GM21529 (cell line): ENCODE measurements around the gene DOCK2.

Experiments
- ATAC-seq: cut with Tn5 transposase; IDR thresholded peaks from one replicate; pipeline ENCODE4 v1.9.1; 2021; ENCODE audit not compliant: unreplicated experiment

The DOCK2 gene

GRCh38 chr5:169893010-169893409 lies 255.9 kb downstream of the DOCK2 start:
- ATAC-seq, result no peak

DNA sequence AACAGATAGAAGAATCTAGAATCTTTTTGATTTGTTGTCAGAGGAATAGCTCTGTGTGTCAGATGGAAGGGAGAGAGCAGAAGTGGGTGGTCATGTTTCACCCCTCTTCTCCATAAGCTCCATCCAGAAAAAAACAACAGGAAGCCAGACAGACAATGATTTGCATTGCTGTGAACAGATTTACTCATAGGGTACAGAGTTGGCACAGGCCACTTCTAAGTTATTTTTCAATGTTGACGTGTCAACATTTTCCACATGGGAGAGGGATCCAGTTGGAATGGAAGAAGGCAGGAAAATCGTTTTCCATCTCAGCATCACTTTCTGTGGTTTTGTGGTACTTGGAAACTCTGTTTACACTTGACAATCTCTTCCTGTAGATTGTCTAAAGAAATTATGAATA lies 256.5 kb downstream of the DOCK2 start:
- no peak for ATAC-seq

GRCh38 chr5:169895926-169896325 lies 258.9 kb downstream of the DOCK2 start:
- ATAC-seq, result no peak

GRCh38 chr5:169897481-169897880 lies 260.4 kb downstream of the DOCK2 start:
- ATAC-seq, result no peak

- ATAC-seq, result no peak
Measured at GRCh38 chr5:169901896-169902295, 264.8 kb downstream of the DOCK2 start.

DNA sequence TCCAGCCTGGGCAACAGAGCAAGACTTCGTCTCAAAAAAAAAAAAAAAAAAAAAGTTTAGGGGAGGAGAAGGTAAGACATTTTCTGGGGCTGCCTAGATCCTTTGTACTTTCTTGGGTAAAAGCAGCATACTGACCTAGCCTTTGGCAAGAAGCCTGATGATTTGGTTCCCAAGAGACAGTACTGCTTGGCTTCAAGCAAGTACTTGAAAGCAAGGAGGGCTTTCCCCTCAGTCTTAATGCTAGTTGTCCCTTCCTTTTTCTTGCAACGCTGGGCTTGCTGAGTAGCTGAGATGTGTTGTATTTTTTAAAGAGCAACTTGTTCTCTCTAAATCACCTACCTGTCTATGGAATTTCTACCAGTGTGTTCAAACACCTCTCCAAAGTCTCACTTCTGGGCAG lies 267.0 kb downstream of the DOCK2 start:
- no peak for ATAC-seq

DNA sequence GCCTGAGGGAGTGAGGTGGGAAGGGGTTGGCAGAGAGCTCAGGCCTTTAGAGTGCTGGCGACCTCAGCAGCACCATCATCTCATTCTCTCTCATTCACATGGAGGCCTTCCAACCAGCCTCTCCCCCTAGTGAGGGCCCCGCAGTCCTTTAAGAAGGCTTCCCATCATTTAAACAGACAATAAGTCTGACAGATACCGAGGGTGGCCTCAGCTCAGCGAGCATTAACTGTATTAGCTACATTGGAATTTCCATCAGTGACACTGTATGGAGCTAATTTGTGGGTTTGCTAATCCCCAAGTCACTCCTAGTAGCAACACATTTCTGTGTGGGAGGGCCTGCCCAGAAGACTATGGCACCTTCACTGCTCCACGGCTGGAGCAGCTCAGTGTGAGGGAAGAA lies 267.4 kb downstream of the DOCK2 start:
- no peak for ATAC-seq

DNA sequence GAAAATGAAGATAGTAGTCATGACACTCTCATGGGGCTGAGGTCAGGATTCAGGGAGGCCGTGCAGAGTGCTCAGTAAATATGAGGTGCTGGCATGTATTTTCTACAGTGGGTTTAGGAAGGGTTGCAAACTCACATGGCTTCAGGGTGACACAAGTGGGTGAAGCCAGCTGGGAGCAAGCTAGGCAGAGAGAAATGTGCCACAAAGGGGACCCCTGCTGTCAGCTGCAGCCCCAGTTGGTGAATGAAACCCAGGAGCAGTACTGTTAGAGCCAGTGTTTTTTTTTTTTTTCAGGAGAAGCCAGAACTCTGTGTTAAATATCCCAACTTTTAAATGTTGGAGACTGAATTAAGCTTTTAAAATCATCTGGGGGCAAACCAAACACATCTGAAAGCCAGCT lies 267.9 kb downstream of the DOCK2 start:
- ATAC-seq, result no peak

DNA sequence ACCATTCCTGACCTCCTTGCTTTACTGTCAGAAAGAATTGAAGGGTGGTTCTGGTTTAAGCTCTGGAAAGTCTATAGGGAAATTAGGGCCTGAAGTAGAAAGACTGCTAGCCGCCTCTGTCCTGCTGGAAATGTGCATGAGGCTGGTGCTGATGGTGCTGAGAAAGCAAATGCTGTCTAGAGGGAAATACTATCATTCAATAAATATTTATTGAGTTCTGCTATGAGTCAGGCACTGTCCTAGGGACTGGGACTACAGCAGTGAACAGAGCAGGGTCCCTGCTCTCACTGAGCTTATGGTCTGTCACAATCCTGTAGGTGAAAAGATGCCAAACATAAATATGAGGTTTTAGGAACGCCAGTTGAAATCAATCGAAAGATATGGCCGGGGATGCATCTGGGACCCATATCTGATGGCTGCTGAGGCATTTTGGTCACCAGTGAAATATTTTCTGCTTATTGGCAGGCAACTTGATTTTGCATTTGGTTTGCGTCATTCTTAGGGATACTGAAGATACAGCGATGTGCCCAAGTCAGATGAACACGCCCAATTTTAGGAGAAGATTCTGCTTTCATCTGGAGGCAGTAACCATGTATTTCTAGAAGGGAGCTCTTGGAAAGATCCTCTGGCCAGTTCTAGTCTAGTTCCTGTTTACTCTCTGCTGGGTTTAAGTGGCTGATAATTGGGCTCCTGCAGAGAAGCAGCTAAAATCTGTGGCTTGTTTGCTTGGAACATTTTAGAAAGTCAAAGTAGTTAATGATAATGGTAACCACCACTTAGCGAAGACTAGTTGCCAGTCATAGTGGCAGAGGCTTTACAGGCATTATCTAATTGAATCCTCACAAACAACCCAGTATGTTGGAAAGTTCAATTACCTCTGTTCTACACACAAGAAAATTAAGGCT lies 269.9 kb downstream of the DOCK2 start:
- ATAC-seq, result no peak

GRCh38 chr5:169908864-169909263 lies 271.8 kb downstream of the DOCK2 start:
- ATAC-seq, result no peak

- no peak for ATAC-seq
Measured at GRCh38 chr5:169909945-169910344, 272.9 kb downstream of the DOCK2 start.

GRCh38 chr5:169910393-169910792 lies 273.3 kb downstream of the DOCK2 start:
- no peak for ATAC-seq

DNA sequence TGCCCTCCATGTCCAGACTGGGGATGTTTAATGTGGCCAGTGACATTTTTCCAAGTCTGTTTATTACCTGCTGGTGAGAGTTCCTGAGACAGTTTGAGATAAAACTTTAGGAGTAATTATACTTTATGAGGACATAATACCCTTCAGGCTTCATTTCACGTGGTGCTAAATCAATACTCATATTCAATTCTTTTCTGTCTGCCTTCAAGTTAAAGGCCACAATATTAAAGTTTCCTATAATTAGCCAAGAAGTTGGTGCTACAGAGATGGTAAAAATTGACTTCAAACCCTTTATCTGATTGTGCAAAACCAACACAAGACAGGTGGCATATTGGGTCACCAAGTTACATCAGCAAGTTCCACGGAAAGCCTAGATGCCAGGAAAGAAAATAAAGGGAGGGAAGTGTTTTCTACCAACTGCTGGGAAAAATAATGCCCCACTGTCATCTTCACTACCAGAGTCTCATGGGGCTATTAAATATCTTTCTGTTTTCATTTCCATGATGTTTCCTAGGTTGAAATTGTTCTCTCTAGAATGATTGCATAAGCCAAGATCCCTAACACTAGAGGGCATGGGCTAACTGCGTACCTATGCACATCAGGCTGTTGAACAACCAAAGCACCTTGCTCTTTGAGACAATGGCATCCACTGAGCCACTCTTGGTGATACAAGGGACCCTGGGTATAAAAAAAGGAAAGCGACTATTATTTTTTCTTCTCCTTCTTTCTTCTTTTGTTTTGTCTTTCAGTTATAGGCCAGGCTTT lies 274.6 kb downstream of the DOCK2 start:
- ATAC-seq, result no peak

- no peak for ATAC-seq
Measured at GRCh38 chr5:169913479-169913878, 276.4 kb downstream of the DOCK2 start.

GRCh38 chr5:169914766-169915165 lies 277.7 kb downstream of the DOCK2 start:
- ATAC-seq, result no peak

GRCh38 chr5:169917500-169917899 lies 280.4 kb downstream of the DOCK2 start:
- no peak for ATAC-seq

- ATAC-seq, result no peak
Measured at GRCh38 chr5:169918228-169918627, 281.2 kb downstream of the DOCK2 start.

GRCh38 chr5:169920474-169920873 lies 283.4 kb downstream of the DOCK2 start:
- no peak for ATAC-seq

- ATAC-seq, result no peak
Measured at GRCh38 chr5:169921384-169921783, 284.3 kb downstream of the DOCK2 start.

DNA sequence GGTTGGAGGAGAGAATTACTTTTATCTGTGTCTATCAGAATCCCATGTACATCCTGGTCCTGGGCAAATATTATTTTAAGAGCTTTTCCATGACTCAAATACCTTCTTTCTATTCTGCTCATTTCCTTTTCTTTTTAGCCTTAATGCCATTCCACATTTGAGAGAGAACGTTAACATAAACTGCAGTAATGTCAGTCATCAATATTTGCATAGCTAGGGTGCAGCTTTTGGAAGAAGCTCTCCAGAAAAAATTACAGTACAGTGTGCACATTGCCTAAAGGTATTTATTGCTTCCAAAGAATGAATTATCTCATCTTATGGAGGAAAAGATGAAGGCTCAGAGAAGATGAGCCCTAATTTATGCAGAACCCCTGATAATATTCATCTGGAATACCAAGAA lies 284.9 kb downstream of the DOCK2 start:
- no peak for ATAC-seq

DNA sequence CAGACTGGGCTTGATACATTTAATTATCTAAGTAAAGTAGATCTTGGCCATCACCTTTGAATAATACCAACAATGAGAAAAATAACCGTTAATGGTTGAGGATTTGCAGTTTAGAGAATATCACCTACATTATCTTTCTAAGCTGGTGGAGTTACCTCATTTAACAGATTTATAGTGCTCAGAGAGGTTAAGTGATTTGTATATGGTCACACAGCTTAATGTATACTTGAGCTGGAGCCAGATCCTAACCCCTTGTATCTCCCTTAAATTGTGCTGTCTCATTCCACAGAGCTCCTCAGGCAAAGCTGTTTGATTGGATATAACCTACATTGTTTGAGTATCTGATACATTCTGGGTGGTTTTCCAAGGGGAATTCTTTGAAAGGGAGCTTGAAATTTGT lies 285.4 kb downstream of the DOCK2 start:
- ATAC-seq, result no peak

GRCh38 chr5:169923988-169924387 lies 286.9 kb downstream of the DOCK2 start:
- no peak for ATAC-seq
